ENCODE measurements around the gene DAB1. TPM values are rescaled to one million over a fixed set of nuclear protein-coding genes. Genes with fewer than 3 reads are reported as not detected.

The DAB1 gene
- total RNA-seq, 1 donor from 2014 or later: 3.1 TPM

DNA sequence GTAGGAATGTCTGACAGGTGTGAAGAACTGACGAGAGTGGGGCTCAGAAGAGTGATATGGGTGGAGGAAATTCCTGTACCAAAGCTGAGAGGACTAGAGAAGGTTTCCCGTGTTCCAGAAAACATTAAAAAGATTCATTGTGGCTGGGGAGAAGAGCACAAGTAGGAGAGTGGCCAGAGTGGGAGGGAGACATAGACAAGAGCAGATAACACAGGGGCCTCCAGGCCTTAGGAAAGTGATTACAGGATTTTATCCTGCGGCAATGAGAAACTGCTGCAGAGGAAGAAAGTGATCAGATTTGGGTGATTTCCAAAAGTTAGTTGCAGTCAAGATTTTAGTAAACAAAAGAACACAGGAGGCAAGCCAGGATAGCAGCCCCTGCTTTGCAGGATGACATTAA, 465.9 kb downstream of the DAB1 start:
- Mint-ChIP-seq H3K27me3 (ENCODE audit: unreplicated experiment) (no peaks in the 10 kb centered on the region), H3K9me3 (ENCODE audit: unreplicated experiment) (no peaks in the 10 kb centered on the region), H3K4me1 (ENCODE audit: low read depth, unreplicated experiment) (no peaks in the 10 kb centered on the region), H3K4me3 (ENCODE audit: unreplicated experiment) (no peak overlapping the region), H3K27ac (ENCODE audit: unreplicated experiment) (no peak overlapping the region), H3K36me3 (ENCODE audit: unreplicated experiment) (peaks cover 5% of the 10 kb centered on the region)
- DNase-seq: no peak
- TF ChIP-seq, protein P1, sequence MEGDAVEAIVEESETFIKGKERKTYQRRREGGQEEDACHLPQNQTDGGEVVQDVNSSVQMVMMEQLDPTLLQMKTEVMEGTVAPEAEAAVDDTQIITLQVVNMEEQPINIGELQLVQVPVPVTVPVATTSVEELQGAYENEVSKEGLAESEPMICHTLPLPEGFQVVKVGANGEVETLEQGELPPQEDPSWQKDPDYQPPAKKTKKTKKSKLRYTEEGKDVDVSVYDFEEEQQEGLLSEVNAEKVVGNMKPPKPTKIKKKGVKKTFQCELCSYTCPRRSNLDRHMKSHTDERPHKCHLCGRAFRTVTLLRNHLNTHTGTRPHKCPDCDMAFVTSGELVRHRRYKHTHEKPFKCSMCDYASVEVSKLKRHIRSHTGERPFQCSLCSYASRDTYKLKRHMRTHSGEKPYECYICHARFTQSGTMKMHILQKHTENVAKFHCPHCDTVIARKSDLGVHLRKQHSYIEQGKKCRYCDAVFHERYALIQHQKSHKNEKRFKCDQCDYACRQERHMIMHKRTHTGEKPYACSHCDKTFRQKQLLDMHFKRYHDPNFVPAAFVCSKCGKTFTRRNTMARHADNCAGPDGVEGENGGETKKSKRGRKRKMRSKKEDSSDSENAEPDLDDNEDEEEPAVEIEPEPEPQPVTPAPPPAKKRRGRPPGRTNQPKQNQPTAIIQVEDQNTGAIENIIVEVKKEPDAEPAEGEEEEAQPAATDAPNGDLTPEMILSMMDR (IDR thresholded peaks at IDR 0.05; ENCODE audit: partially characterized antibody, unreplicated experiment): no peak

DNA sequence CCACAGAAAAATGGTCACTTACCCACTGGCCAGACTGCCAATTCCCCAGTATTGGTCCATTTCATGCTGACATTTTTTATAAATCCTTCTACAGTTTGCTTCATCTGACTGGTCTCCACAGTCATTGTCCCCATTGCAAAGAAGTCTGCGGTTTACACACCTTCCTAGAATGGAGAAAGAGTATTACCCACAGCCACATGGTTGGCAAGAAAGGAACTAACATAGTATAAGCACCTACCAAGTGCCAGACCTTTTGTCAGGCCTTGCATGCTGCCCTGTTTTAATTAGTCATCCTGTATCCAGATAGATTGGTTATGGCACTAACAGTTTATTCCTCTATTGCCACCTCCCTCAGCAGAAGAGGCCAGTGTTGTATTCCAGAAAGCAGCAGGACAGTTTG, 469.2 kb downstream of the DAB1 start:
- H3K9me3 Mint-ChIP-seq (ENCODE audit: unreplicated experiment): no peaks in the 10 kb centered on the region
- no peaks in the 10 kb centered on the region for H3K4me1 Mint-ChIP-seq (ENCODE audit: low read depth, unreplicated experiment)
- no peak for DNase-seq
- TF ChIP-seq, protein P1 (IDR thresholded peaks at IDR 0.05; ENCODE audit: partially characterized antibody, unreplicated experiment): no peak
- no peak overlapping the region for H3K27ac Mint-ChIP-seq (ENCODE audit: unreplicated experiment)
- H3K4me3 Mint-ChIP-seq (ENCODE audit: unreplicated experiment): no peak overlapping the region
- H3K36me3 Mint-ChIP-seq (ENCODE audit: unreplicated experiment): peaks cover 5% of the 10 kb centered on the region
- H3K27me3 Mint-ChIP-seq (ENCODE audit: unreplicated experiment): no peaks in the 10 kb centered on the region

DNA sequence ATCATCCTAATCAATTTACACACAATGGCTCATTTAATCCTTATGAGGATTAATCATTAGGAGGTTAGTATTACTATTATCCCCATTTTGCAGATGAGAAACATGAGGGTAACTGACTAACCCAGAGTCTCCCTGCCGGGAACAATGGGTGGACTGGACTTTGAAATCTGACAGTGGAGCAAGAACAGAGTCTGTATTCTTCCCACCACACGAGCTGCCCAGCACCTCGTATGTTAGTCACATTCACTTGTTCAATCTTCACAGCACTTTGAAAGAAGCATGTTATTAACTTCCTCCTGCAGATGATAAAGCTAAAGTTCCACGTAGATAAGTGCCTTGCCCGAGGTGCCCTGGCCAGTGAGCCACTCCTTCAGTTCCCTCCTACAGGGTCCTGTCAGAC, 470.5 kb downstream of the DAB1 start:
- Mint-ChIP-seq H3K27me3 (ENCODE audit: unreplicated experiment) (no peaks in the 10 kb centered on the region), H3K9me3 (ENCODE audit: unreplicated experiment) (no peaks in the 10 kb centered on the region), H3K27ac (ENCODE audit: unreplicated experiment) (no peak overlapping the region), H3K4me3 (ENCODE audit: unreplicated experiment) (no peak overlapping the region), H3K4me1 (ENCODE audit: low read depth, unreplicated experiment) (no peaks in the 10 kb centered on the region), H3K36me3 (ENCODE audit: unreplicated experiment) (no peaks in the 10 kb centered on the region)
- DNase-seq: no peak
- TF ChIP-seq, protein P1 (IDR thresholded peaks at IDR 0.05; ENCODE audit: partially characterized antibody, unreplicated experiment): no peak

DNA sequence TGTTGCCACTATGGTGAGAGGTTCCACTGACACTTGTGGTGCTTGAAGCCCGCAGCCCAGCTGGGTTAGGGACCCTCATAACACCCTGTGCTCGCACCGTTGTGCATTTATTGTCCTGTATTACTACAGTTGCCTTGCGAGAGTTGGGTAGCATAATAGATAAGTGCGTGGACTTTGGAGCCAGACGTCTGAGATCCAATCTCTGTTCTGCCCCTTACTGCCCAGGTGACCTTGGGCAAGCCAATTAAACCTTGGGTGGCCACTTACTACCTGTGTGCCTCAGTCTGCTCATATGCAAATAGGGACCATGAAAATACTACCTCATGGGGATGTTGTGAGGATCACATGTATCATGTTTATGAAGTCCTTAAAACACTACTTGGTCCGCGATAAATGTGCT, 471.4 kb downstream of the DAB1 start:
- Mint-ChIP-seq H3K27me3 (ENCODE audit: unreplicated experiment) (no peaks in the 10 kb centered on the region), H3K4me1 (ENCODE audit: low read depth, unreplicated experiment) (no peaks in the 10 kb centered on the region), H3K36me3 (ENCODE audit: unreplicated experiment) (no peaks in the 10 kb centered on the region), H3K4me3 (ENCODE audit: unreplicated experiment) (no peak overlapping the region), H3K9me3 (ENCODE audit: unreplicated experiment) (no peaks in the 10 kb centered on the region), H3K27ac (ENCODE audit: unreplicated experiment) (no peak overlapping the region)
- DNase-seq: no peak
- TF ChIP-seq, protein P1 (IDR thresholded peaks at IDR 0.05; ENCODE audit: partially characterized antibody, unreplicated experiment): no peak

DNA sequence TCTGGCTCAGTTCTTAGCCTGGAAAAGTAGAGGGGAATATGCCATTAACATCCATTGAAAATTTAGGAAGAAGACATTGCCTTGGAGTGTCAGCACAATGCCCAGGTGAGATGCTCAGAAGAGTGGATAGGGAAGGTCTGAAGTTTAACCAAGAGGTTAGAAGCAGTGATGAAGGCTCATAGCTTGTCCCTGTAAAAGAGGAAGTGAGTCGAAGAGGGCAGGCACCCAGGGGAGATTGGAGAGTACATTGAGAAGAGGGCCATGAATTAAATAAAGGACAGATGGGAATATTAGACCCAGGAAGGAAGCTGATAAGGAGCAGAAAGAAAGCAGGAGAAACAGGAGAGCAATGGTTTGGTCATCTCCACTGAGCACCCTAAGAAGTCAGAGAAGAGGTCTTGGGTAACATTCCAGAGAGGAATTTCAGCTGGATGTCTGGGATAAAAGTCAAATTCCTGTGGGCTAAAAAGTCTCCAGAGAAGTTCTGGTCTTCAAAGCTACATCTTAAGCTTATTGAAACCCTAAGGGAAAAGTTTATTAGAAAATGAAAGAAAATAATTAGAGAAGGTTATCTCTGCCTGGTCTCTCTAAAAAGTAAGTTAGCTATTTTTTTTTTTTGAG, 475.3 kb downstream of the DAB1 start:
- DNase-seq: no peak
- H3K4me3 Mint-ChIP-seq (ENCODE audit: unreplicated experiment): no peak overlapping the region
- TF ChIP-seq, protein P1 (IDR thresholded peaks at IDR 0.05; ENCODE audit: partially characterized antibody, unreplicated experiment): no peak
- no peaks in the 10 kb centered on the region for H3K36me3 Mint-ChIP-seq (ENCODE audit: unreplicated experiment)
- H3K27me3 Mint-ChIP-seq (ENCODE audit: unreplicated experiment): no peaks in the 10 kb centered on the region
- no peaks in the 10 kb centered on the region for H3K9me3 Mint-ChIP-seq (ENCODE audit: unreplicated experiment)
- H3K4me1 Mint-ChIP-seq (ENCODE audit: low read depth, unreplicated experiment): peaks cover 7% of the 10 kb centered on the region
- H3K27ac Mint-ChIP-seq (ENCODE audit: unreplicated experiment): no peak overlapping the region

Measured in glutamatergic neuron (in vitro differentiated cells).